Sigmoid colon (tissue), 4 donors: ENCODE results near the gene CA6.

Source experiments
- CTCF ChIP-seq, 4 experiments: fragments of 450-650 bp in 3 of 4; fragments of 200-600 bp in 1 of 4; IDR thresholded peaks; one replicate each; pipeline ENCODE4 v1.5.1; 2016 to 2019; ENCODE audit warnings: antibody characterized with exemption in 4 of 4, mild to moderate bottlenecking in 3 of 4, moderate library complexity in 2 of 4
- POLR2A ChIP-seq, 2 donors: fragments of 450-650 bp; IDR thresholded peaks; one replicate each; pipeline ENCODE4 v1.6.1; 2016; ENCODE audit warnings: antibody characterized with exemption in 2 of 2, mild to moderate bottlenecking in 2 of 2, moderate library complexity in 2 of 2
- POLR2AphosphoS5 ChIP-seq, 4 donors: sonication (generic); formaldehyde crosslinking; IDR thresholded peaks; one replicate each; pipeline ENCODE4 v1.6.1; 2017; ENCODE audit warnings: antibody characterized with exemption in 4 of 4

- TF ChIP-seq POLR2AphosphoS5 (IDR thresholded peaks at IDR 0.05): no peak
- TF ChIP-seq CTCF (IDR thresholded peaks at IDR 0.05): no peak
- TF ChIP-seq POLR2A (IDR thresholded peaks at IDR 0.05): no peak
These were observed 41.1 kb downstream of the CA6 start for GRCh38 chr1:8986814-8987190.
